ENCODE data around the gene FRS2.

FRS2 gene

GRCh38 chr12:69569236-69569635, 99.0 kb downstream of the FRS2 start:
- no peak for TF ChIP-seq CTCF (IDR thresholded peaks at IDR 0.05; ENCODE audit: low read length, missing control alignments)
- H3K4me3 ChIP-seq (replicated peaks; ENCODE audit: low read depth, low read length): no peak overlapping the region
- no peak for DNase-seq (ENCODE audit: low read depth)

- no peak for TF ChIP-seq CTCF (IDR thresholded peaks at IDR 0.05; ENCODE audit: low read length, missing control alignments)
- peak; percentile 69 for DNase-seq (ENCODE audit: low read depth)
- H3K4me3 ChIP-seq (replicated peaks; ENCODE audit: low read depth, low read length): no peak overlapping the region
Observed at GRCh38 chr12:69570000-69570516, 99.9 kb downstream of the FRS2 start.

- peak; percentile 83 for DNase-seq (ENCODE audit: low read depth)
- TF ChIP-seq CTCF (IDR thresholded peaks at IDR 0.05; ENCODE audit: low read length, missing control alignments): peak; percentile 83
- H3K4me3 ChIP-seq (replicated peaks; ENCODE audit: low read depth, low read length): no peak overlapping the region
Observed at GRCh38 chr12:69570545-69571399, 100.6 kb downstream of the FRS2 start.

GRCh38 chr12:69575346-69575745, 105.2 kb downstream of the FRS2 start:
- no peak overlapping the region for H3K4me3 ChIP-seq (replicated peaks; ENCODE audit: low read depth, low read length)
- no peak for TF ChIP-seq CTCF (IDR thresholded peaks at IDR 0.05; ENCODE audit: low read length, missing control alignments)
- no peak for DNase-seq (ENCODE audit: low read depth)

GRCh38 chr12:69578283-69578682, 108.1 kb downstream of the FRS2 start:
- no peak for DNase-seq (ENCODE audit: low read depth)
- no peak overlapping the region for H3K4me3 ChIP-seq (replicated peaks; ENCODE audit: low read depth, low read length)
- TF ChIP-seq CTCF (IDR thresholded peaks at IDR 0.05; ENCODE audit: low read length, missing control alignments): no peak

- H3K4me3 ChIP-seq (replicated peaks; ENCODE audit: low read depth, low read length): no peak overlapping the region
- no peak for TF ChIP-seq CTCF (IDR thresholded peaks at IDR 0.05; ENCODE audit: low read length, missing control alignments)
- DNase-seq (ENCODE audit: low read depth): no peak
Observed at GRCh38 chr12:69579029-69579428, 108.8 kb downstream of the FRS2 start.

All from fibroblast of pulmonary artery (primary cell).